GM20000 (cell line): Measurements from ENCODE around the gene ZNF521.

Source experiments
- DNase-seq: peaks from one replicate; pipeline ENCODE4 v3.0.0; 2012; ENCODE audit warnings: low spot score
- TF ChIP-seq, protein P1 (sequence below): IDR thresholded peaks from 2 replicates; pipeline ENCODE4 v1.5.1; 2012; ENCODE audit warnings: mild to moderate bottlenecking, control low read depth; ENCODE audit errors: extremely low read depth, missing control alignments

Gene ZNF521

DNA sequence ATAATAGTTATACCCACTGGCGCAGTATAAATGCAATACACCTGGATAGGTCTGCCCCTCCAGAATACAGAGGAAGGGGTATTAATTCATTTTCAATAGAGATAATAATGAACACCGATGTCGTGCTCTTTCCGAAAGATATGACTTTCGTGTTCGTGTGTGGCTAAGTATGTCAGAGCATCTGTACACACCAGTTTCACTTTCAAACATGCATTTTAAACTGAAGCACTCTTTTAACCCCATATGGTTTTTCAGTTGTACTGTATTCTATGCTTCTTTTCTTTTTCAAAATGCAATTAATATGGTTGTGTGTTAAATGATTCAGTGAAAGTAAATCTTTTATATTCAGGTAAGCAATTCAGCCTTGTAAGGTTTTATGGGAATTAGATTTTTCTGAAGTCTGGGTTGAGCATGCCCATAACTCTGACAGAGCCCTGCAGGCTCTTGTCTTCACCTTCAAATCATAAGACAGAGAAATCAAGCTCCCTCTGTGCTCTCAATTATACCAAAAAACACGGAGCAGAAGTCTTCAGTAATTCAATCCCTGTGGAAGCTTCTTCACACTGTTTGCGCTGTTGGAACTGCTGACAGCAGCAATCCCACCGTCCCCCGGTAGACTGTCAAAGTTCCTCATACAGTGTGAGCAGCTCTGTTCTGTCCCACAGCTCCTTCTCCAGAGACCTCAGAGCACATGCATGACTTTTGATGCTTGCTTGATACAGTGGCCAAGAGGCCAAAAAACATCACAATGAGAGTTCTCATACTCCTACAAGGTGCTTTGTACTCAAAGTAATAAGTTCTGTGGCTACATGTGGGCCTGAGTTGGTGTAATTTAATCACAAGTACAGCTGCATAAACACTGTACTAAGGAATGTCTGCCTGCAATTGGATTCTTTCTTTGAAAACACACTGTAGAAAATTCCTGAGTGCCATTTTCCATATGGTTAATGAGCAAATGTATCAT, 186.8 kb downstream of the ZNF521 start:
- TF ChIP-seq, protein P1, sequence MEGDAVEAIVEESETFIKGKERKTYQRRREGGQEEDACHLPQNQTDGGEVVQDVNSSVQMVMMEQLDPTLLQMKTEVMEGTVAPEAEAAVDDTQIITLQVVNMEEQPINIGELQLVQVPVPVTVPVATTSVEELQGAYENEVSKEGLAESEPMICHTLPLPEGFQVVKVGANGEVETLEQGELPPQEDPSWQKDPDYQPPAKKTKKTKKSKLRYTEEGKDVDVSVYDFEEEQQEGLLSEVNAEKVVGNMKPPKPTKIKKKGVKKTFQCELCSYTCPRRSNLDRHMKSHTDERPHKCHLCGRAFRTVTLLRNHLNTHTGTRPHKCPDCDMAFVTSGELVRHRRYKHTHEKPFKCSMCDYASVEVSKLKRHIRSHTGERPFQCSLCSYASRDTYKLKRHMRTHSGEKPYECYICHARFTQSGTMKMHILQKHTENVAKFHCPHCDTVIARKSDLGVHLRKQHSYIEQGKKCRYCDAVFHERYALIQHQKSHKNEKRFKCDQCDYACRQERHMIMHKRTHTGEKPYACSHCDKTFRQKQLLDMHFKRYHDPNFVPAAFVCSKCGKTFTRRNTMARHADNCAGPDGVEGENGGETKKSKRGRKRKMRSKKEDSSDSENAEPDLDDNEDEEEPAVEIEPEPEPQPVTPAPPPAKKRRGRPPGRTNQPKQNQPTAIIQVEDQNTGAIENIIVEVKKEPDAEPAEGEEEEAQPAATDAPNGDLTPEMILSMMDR = no peak
- DNase-seq = peak; percentile 61

DNA sequence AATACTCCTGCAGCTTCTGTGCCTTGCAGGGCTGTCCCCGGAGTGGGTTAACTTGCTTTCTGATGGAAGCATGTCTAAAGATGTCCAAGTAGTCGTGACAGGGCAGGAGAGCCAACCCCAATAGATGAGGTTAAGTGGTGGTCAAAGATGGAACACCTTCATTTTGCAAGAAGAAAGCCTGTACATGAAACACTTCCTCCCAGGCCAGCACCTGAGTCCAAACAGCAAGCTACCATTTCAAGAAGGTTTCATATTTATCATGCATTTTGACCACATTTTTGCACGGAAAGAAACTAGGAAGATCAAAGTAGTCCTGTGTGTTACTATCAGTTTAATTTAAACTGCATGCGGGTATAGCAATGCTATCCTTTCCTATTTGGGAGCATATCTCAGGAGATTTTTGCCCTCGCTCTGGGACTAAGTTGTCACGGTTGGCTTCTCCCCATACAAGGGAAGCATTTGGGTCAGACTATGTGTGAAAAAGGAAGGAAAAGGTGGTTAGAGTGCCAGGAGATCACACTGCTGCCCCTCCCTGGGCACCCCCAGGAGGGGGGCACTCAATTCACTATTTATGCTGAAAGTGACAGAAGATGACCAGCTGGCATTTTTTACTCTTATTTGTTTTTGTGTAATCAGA, 187.6 kb downstream of the ZNF521 start:
- DNase-seq = peak; percentile 16
- TF ChIP-seq, protein P1 = no peak

DNA sequence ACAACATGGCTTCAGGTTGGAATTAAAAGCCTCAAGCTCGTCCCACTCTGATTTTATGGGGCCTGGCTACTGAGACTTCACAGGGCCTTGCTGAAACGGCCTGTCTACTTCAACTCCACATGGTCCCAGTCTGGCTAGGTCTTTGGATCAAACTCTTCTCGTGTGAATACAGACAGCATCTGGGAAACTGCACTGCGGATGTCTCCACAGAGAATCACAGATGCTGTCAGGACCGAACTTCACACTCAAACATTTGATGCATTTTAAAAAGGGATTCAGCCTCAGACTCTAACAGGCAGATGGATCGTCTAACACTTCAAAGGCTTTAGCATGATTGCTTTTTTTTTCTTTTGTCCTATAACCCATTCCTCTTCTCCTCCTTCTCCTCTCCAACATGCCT, 198.5 kb downstream of the ZNF521 start:
- TF ChIP-seq, protein P1 = no peak

DNA sequence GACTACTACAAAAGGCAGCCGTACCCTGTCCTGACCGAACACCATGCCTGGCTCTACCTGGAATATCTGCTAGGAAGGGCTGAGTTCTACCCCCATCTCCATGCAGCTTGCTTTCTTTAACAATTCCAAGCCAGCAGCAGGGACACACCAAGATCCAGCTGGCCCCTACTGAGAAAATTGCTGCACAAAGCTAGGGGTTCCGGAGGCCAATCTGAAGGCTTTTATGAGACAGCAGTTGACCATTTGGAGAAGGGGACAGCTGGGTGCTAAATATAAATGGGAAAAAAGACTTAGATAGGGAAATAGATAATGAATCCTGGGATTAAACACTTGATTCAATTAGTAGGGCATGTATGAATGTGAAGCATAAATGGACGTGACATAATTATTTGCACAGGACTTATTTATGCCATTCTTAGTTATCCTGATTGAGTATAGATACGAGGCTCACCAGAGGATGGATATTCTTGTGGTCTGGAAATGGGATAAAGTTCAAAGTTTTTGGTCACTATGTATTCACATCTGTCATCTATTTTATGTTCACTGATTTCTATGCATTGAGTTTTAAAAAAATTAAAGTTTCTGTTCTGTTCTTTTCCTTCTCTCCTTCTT, 204.0 kb downstream of the ZNF521 start:
- TF ChIP-seq, protein P1 = no peak
- no peak for DNase-seq

More for the DNA sequence above, 198.5 kb downstream of the ZNF521 start:
- DNase-seq = no peak

DNA sequence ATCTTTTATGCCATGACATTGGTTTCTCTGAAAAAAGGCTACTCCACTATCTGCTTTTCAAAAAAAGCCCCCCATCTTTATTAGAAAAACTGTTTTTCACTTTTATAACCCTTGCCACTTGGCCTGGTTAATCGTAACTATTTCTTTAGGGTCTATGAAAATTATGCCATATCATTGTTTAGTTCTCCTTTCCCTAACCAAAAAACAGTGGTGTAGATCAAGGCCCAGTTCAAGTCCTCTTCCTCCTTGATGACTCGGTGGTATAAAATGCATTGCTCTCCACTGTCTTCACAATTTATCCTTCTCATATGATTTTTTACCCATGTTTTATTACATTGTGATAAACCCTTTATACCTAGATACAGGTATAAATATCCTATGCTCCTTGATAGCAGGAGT, 205.5 kb downstream of the ZNF521 start:
- DNase-seq = no peak
- TF ChIP-seq, protein P1 = no peak

DNA sequence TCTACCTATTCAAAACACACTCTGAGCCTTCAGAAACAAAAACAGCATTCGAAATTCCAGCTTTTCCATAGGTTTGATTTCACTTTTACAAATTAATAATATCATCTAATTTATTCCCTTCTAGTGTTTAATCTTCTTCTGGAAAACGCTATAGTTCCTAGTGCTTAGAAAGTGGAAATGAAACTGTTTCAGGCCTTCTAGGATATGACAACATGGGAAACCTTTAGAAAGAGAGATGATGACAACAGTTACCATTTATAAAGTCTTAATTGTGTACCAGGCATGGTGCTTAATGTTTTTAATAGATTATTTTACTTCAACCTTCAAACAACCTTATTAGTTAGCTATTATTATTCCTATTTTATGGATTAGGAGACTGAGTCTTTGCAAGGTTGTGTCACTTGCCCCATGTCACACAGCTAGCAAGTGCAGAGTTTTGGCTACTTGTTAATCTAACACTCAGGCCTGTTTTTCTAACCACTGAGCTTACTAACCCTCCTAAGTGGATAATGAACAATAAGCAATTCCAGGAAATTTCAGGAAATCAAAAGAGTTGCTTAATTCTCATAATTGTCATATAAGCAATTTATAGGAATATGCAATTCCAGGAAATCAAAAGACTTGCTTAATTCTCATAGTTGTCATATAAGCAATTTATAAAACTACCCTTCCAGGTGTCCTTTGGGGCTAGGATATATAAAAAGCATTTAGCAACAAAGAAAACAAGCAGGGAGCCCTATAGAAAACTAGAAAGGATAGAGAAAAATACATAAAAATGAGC, 206.0 kb downstream of the ZNF521 start:
- TF ChIP-seq, protein P1 = no peak
- no peak for DNase-seq
